ENCODE measurements around the gene NPAT.

DNA sequence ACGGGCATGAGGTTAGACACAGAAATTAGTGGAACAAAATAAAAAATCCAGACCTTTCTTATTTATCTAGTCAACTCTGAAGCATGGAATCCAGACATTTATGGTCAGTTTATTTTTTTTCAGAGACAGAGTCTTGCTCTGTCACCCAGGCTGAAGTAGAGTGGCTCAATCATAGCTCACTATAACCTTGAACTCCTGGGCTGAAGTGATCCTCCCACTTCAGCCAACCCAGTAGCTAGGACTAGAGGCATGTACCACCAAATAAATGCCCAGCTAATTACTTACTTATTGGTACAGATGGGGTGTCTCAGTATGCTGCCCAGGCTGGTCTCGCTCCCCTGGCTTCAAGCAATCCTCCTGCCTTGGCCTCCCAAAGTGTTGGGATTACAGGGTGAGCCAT, 8.7 kb downstream of the NPAT start:
- no peak for TF ChIP-seq CTCF (IDR thresholded peaks at IDR 0.05)
- no peak for TF ChIP-seq POLR2A (IDR thresholded peaks at IDR 0.05)
